ENCODE data around the gene CNRIP1.

- no peak for TF ChIP-seq RAD21 (IDR thresholded peaks at IDR 0.05; ENCODE audit: low read length)
- TF ChIP-seq CTCF (conservative IDR thresholded peaks at IDR 0.05; ENCODE audit: low read depth, low read length), result peak; percentile 33; the same call in 1 of the 2 replicates
- no peak for TF ChIP-seq POLR2A (IDR thresholded peaks at IDR 0.05; ENCODE audit: low read depth, low read length)
Observed at GRCh38 chr2:68244456-68244855, 75.3 kb downstream of the CNRIP1 start.
